Lung (tissue), 12 donors: Measurements from ENCODE around the gene ERC2. TPM values are rescaled to one million over a fixed set of nuclear protein-coding genes. Genes with fewer than 3 reads are reported as not detected.

Source experiments
- ATAC-seq: fragments of 200-7000 bp; cut with Tn5 transposase; one replicate; pipeline ENCODE4 v1.9.1; 2020; ENCODE audit warnings: moderate number of reproducible peaks; ENCODE audit not compliant: insufficient read depth, low FRiP score
- DNase-seq, 3 donors: peaks; one replicate each; pipeline ENCODE4 v3.0.0-alpha.2; 2013 to 2017
- H3K27ac ChIP-seq, 2 donors: one replicate each; pipeline ENCODE4 v1.5.1; 2013; ENCODE audit warnings: mild to moderate bottlenecking in 2 of 2, moderate library complexity in 2 of 2, control low read depth in 1 of 2, inconsistent platforms in 1 of 2, low read depth in 1 of 2, low read length in 1 of 2
- H3K27me3 ChIP-seq, 3 donors: one replicate each; pipeline ENCODE4 v1.5.1; 2013; ENCODE audit warnings: low read length in 2 of 3; ENCODE audit not compliant: control insufficient read depth in 3 of 3, insufficient read depth in 3 of 3
- H3K36me3 ChIP-seq, 4 donors: one replicate each; pipeline ENCODE4 v1.5.1; 2013; ENCODE audit warnings: low read length in 4 of 4, mild to moderate bottlenecking in 1 of 4, moderate library complexity in 1 of 4; ENCODE audit not compliant: control insufficient read depth in 4 of 4, insufficient read depth in 4 of 4
- H3K4me1 ChIP-seq, 5 donors: one replicate each; pipeline ENCODE4 v1.5.1; 2013; ENCODE audit warnings: low read length in 5 of 5, mild to moderate bottlenecking in 2 of 5, moderate library complexity in 1 of 5; ENCODE audit not compliant: control insufficient read depth in 5 of 5, insufficient read depth in 5 of 5
- H3K4me3 ChIP-seq: one replicate; pipeline ENCODE4 v1.5.1; 2013; ENCODE audit warnings: mild to moderate bottlenecking, control low read depth, moderate library complexity
- H3K9ac ChIP-seq, 2 donors: one replicate each; pipeline ENCODE4 v1.5.1; 2013; ENCODE audit warnings: low read length in 2 of 2, control low read depth in 1 of 2; ENCODE audit not compliant: insufficient read depth in 1 of 2
- H3K9me3 ChIP-seq, 4 donors: one replicate each; pipeline ENCODE4 v1.5.1; 2013; ENCODE audit warnings: low read length in 3 of 4, mild to moderate bottlenecking in 1 of 4, moderate library complexity in 1 of 4; ENCODE audit not compliant: control insufficient read depth in 4 of 4, insufficient read depth in 3 of 4
- WGBS, 2 donors: extraction: QIAGEN DNeasy Blood & Tissue Kit; methylation state at CpG; one replicate each; pipeline ENCODE4 v1.1.7; 2013; 5-methylcytosine and 5-hydroxymethylcytosine counted together
- polyA plus RNA-seq, 2 donors: library from polyadenylated mRNA; stranded (reverse); fragments of 200-250 nt; gene quantifications; one replicate each; pipeline ENCODE4 v1.2.1, GENCODE V29; 2013
- total RNA-seq, 2 donors: library from RNA; depleted of rRNA in 1 of 2; stranded (reverse); fragments of >200 nt in 1 of 2; gene quantifications; one replicate each; pipeline ENCODE4 v1.2.1, GENCODE V29; 2014 to 2021
- TF ChIP-seq, protein P1 (sequence below): IDR thresholded peaks from 2 replicates; pipeline ENCODE4 v1.5.1; 2012; ENCODE audit warnings: mild to moderate bottlenecking; ENCODE audit errors: control extremely low read depth, extremely low read depth
- donor health status: control.
- donor health status: control.
- donor health status: Bipolar disorder and iron deficiency.
- donor health status: healthy.
- donor health status: DM: yes; HTN: yes; CAD: no.

ERC2 gene
- total and polyA plus RNA-seq, 4 donors: 0.20 to 3.5 (median 0.97) TPM

DNA sequence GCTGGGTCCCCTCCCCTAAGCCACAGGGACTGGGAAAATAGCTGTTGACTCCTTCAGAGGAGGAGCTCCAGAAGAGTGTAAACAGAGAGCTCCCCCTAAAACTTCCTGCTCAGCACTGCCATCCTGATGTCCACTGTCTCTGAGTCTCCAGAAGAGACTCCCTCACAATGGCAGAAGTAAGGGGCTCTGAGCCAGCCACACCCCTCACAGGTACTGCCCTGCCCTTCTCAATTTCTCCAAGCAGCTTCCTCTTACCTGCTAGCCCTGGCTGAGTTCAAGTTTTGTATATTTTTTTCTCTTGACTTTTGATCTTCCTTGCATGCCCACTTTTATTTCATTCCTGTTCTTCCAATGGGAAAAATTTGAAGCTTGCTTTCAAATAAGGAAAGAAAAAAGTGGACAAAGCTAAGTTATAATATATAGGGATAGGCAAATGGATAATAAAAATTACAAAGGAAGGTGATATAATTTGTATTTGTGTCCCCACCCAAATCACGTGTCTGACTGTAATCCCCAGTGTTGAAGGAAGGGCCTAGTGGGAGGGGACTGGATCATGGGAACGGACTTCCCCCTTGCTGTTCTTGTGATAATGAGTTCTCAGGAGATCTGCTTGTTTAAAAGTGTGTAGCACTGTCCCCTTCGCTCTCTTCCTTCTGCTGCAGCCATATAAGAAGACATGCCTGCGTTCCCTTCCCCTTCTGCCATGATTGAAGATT is 539.0 kb downstream of the ERC2 start:
- DNase-seq: no peak
- H3K36me3 ChIP-seq: no peaks in the 10 kb centered on the region
- H3K4me1 ChIP-seq: no peaks in the 10 kb centered on the region
- ATAC-seq: no peak
- no peak overlapping the region for H3K9ac ChIP-seq
- H3K9me3 ChIP-seq: no peaks in the 10 kb centered on the region
- no peak overlapping the region for H3K4me3 ChIP-seq
- TF ChIP-seq, protein P1, sequence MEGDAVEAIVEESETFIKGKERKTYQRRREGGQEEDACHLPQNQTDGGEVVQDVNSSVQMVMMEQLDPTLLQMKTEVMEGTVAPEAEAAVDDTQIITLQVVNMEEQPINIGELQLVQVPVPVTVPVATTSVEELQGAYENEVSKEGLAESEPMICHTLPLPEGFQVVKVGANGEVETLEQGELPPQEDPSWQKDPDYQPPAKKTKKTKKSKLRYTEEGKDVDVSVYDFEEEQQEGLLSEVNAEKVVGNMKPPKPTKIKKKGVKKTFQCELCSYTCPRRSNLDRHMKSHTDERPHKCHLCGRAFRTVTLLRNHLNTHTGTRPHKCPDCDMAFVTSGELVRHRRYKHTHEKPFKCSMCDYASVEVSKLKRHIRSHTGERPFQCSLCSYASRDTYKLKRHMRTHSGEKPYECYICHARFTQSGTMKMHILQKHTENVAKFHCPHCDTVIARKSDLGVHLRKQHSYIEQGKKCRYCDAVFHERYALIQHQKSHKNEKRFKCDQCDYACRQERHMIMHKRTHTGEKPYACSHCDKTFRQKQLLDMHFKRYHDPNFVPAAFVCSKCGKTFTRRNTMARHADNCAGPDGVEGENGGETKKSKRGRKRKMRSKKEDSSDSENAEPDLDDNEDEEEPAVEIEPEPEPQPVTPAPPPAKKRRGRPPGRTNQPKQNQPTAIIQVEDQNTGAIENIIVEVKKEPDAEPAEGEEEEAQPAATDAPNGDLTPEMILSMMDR: no peak
- no peaks in the 10 kb centered on the region for H3K27me3 ChIP-seq
- no peak overlapping the region for H3K27ac ChIP-seq
- WGBS, 2 donors: 85 to 88% methylated on average over 4 of the region's 4 CpGs

DNA sequence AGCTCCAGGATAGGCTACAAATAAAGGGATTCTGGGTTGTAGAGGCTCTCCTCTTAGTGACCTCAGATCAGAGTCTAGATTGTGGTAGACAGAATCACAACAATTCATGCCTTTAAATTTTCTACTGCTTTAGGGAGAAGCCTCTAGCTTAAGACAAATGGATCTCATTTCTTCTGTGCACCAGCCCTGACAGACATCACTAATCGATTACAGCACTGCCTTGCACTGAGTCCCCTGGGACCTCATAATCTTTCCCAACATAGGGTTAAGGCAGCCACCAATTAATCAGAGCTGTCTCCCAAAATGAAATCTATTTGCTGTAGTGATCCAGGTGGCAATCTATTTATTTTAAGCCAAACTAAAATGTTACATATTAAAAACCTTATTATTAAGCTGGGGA is 544.6 kb downstream of the ERC2 start:
- no peak for ATAC-seq
- no peak overlapping the region for H3K27ac ChIP-seq
- H3K4me3 ChIP-seq: no peak overlapping the region
- TF ChIP-seq, protein P1: no peak
- H3K9ac ChIP-seq: no peak overlapping the region
- DNase-seq: no peak
- no peaks in the 10 kb centered on the region for H3K27me3 ChIP-seq
- WGBS, 2 donors: 90 to 92% methylated on average over 1 of the region's 1 CpG
- H3K36me3 ChIP-seq: no peaks in the 10 kb centered on the region
- H3K9me3 ChIP-seq: no peaks in the 10 kb centered on the region
- H3K4me1 ChIP-seq: no peaks in the 10 kb centered on the region

DNA sequence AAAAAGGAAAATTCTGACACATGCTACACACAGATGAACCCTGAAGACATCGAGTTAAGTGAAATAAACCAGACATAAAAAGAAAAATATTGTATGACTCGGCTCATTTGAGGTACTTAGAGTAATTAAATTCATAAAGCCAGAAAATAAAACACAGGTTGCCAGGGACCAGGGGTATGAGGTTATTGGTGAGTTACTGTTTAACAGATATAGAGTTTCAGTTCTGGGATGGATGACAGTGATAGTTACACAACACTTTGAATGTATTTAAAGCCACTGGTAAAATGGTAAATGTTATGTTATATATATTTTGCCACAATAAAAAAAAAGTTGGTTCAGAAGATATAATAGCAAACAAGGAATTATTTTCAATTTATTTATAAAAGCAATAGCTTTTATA is 545.1 kb downstream of the ERC2 start:
- Histone ChIP-seq H3K9me3 (no peaks in the 10 kb centered on the region), H3K36me3 (no peaks in the 10 kb centered on the region), H3K27me3 (no peaks in the 10 kb centered on the region), H3K4me1 (no peaks in the 10 kb centered on the region), H3K27ac (no peak overlapping the region), H3K9ac (no peak overlapping the region), H3K4me3 (no peak overlapping the region)
- WGBS, 2 donors: 75 to 83% methylated on average over 2 of the region's 2 CpGs
- DNase-seq (no peak), ATAC-seq (no peak)
- TF ChIP-seq, protein P1: no peak

DNA sequence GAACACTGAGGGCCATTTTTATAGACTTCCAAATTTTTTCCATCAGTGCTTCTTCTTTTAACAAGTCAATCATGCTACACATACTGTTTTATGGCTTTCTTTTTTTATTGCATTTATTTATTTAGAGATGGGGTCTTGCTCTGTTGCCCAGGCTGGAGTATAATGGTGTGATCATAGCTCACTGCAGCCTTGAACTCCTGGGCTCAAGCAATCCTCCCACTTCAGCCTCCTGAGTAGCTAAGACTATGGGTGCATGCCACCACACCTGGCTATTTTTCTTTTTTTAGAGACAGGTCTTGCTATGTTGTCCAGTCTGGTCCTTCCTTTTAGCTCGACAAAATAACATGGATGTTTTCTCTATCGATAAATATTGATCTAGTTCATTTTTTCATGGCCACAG is 555.4 kb downstream of the ERC2 start:
- Histone ChIP-seq H3K36me3 (no peaks in the 10 kb centered on the region), H3K9ac (no peak overlapping the region), H3K4me3 (no peak overlapping the region), H3K27me3 (no peaks in the 10 kb centered on the region), H3K4me1 (peaks cover 0 to under 1% (median 0%) of the 10 kb centered on the region in 5 donors), H3K27ac (no peak overlapping the region), H3K9me3 (peaks cover 0 to 2% (median 0%) of the 10 kb centered on the region in 4 donors)
- WGBS, 2 donors: 96 to 99% methylated on average over 2 of the region's 2 CpGs
- TF ChIP-seq, protein P1: no peak
- DNase-seq (no peak), ATAC-seq (no peak)
